Spinal cord (tissue), 10 donors: Measurements from ENCODE around the gene TMEM238. TPM values are rescaled to one million over a fixed set of nuclear protein-coding genes. Genes with fewer than 3 reads are reported as not detected.
"Not testable (repeated sequence)": the region's sequence is repeated elsewhere in the genome, so short reads cannot be mapped to it uniquely, and the experiment has no call there.

Experiments used
- DNase-seq, 6 donors: peaks; one replicate each; pipeline versions ENCODE4 v3.0.0 to v3.0.0-alpha.2; 2013 to 2015; ENCODE audit warnings: low spot score in 6 of 6, low read depth in 4 of 6
- H3K27ac ChIP-seq: one replicate; pipeline ENCODE4 v1.5.1; 2013; ENCODE audit warnings: low read depth, low read length, control low read depth
- H3K27me3 ChIP-seq: one replicate; pipeline ENCODE4 v1.6.1; 2013; ENCODE audit warnings: low read length; ENCODE audit not compliant: control insufficient read depth, insufficient read depth
- H3K36me3 ChIP-seq: one replicate; pipeline ENCODE4 v1.6.1; 2013; ENCODE audit warnings: low read length; ENCODE audit not compliant: control insufficient read depth, insufficient read depth
- H3K4me1 ChIP-seq: one replicate; pipeline ENCODE4 v1.6.1; 2013; ENCODE audit warnings: low read length; ENCODE audit not compliant: control insufficient read depth, insufficient read depth
- H3K4me3 ChIP-seq: one replicate; pipeline ENCODE4 v1.5.1; 2013; ENCODE audit warnings: low read depth, low read length, control low read depth
- H3K9me3 ChIP-seq: one replicate; pipeline ENCODE4 v1.6.1; 2013; ENCODE audit warnings: low read length; ENCODE audit not compliant: control insufficient read depth, insufficient read depth
- WGBS: methylation state at CpG from one replicate; pipeline ENCODE4 v1.1.5; 2013; ENCODE audit warnings: missing lambda C conversion rate; ENCODE audit not compliant: insufficient coverage; 5-methylcytosine and 5-hydroxymethylcytosine counted together
- polyA plus RNA-seq, 2 donors: library from polyadenylated mRNA; unstranded; fragments of 120-200 nt; gene quantifications; one replicate each; pipeline ENCODE4 v1.2.1, GENCODE V29; 2013; ENCODE audit not compliant: insufficient read length in 2 of 2
- total RNA-seq, 2 donors: library from RNA; depleted of rRNA in 1 of 2; stranded (reverse); fragments of 120-200 nt in 1 of 2; fragments of >200 nt in 1 of 2; gene quantifications; one replicate each; pipeline versions ENCODE4 v1.2.3 to v1.2.4, GENCODE V29; 2013 to 2014
- donor health status: healthy.

TMEM238 gene
- total and polyA plus RNA-seq, 4 donors: 0.55 to 0.86 (median 0.69) TPM; not detected in 1

- Histone ChIP-seq H3K4me1 (peaks cover 38% of the 10 kb centered on the region), H3K36me3 (peaks cover 44% of the 10 kb centered on the region), H3K4me3 (peak overlapping the region; percentile 59), H3K9me3 (no peaks in the 10 kb centered on the region), H3K27me3 (no peaks in the 10 kb centered on the region), H3K27ac (no peak overlapping the region)
- DNase-seq: no peak
- whole genome bisulfite sequencing: 74% methylated on average over 8 of the region's 14 CpGs
Measured at GRCh38 chr19:55406091-55406825, 22.2 kb upstream of the TMEM238 start.

- no peaks in the 10 kb centered on the region for H3K27me3 ChIP-seq
- DNase-seq: no peak
- peaks cover 38% of the 10 kb centered on the region for H3K4me1 ChIP-seq
- peaks cover 50% of the 10 kb centered on the region for H3K36me3 ChIP-seq
- no peak overlapping the region for H3K4me3 ChIP-seq
- no peaks in the 10 kb centered on the region for H3K9me3 ChIP-seq
- WGBS: 79% methylated on average over 4 of the region's 5 CpGs
- H3K27ac ChIP-seq: no peak overlapping the region
Measured at GRCh38 chr19:55405638-55406037, 21.5 kb upstream of the TMEM238 start.

GRCh38 chr19:55402509-55402908, 18.4 kb upstream of the TMEM238 start:
- Histone ChIP-seq H3K27me3 (no peaks in the 10 kb centered on the region), H3K36me3 (peaks cover 54% of the 10 kb centered on the region), H3K4me3 (no peak overlapping the region), H3K9me3 (no peaks in the 10 kb centered on the region), H3K4me1 (peaks cover 29% of the 10 kb centered on the region), H3K27ac (no peak overlapping the region)
- no CpG with 5 or more reads among the region's 2 CpGs for WGBS
- no peak for DNase-seq

GRCh38 chr19:55401390-55401789, 17.3 kb upstream of the TMEM238 start:
- H3K27me3 ChIP-seq, H3K4me3 ChIP-seq, H3K9me3 ChIP-seq, H3K27ac ChIP-seq, DNase-seq: not testable (repeated sequence)
- 93% methylated on average over 9 of the region's 28 CpGs for WGBS
- Histone ChIP-seq H3K4me1 (peaks cover 21% of the 10 kb centered on the region), H3K36me3 (peaks cover 54% of the 10 kb centered on the region)

- Histone ChIP-seq H3K36me3 (peaks cover 47% of the 10 kb centered on the region), H3K27me3 (no peaks in the 10 kb centered on the region), H3K4me1 (peaks cover 13% of the 10 kb centered on the region), H3K27ac (no peak overlapping the region), H3K4me3 (no peak overlapping the region), H3K9me3 (no peaks in the 10 kb centered on the region)
- WGBS: 88% methylated on average over 6 of the region's 14 CpGs
- DNase-seq: no peak
Measured at GRCh38 chr19:55400281-55401087, 16.4 kb upstream of the TMEM238 start.

GRCh38 chr19:55398200-55398925, 14.3 kb upstream of the TMEM238 start:
- Histone ChIP-seq H3K9me3 (no peaks in the 10 kb centered on the region), H3K4me3 (no peak overlapping the region), H3K4me1 (peaks cover 9% of the 10 kb centered on the region), H3K27ac (no peak overlapping the region), H3K27me3 (no peaks in the 10 kb centered on the region), H3K36me3 (peaks cover 31% of the 10 kb centered on the region)
- DNase-seq: no peak
- 93% methylated on average over 7 of the region's 12 CpGs for WGBS

GRCh38 chr19:55392820-55393761, 9.0 kb upstream of the TMEM238 start:
- H3K4me3 ChIP-seq: no peak overlapping the region
- H3K9me3 ChIP-seq: no peaks in the 10 kb centered on the region
- H3K27ac ChIP-seq: no peak overlapping the region
- H3K4me1 ChIP-seq: peaks cover 25% of the 10 kb centered on the region
- no peaks in the 10 kb centered on the region for H3K27me3 ChIP-seq
- WGBS: 32% methylated on average over 16 of the region's 18 CpGs
- H3K36me3 ChIP-seq: peaks cover 48% of the 10 kb centered on the region
- DNase-seq: peak in 1 of 6 donors; percentile 1

- WGBS: 58% methylated on average over 12 of the region's 18 CpGs
- Histone ChIP-seq H3K27me3 (no peaks in the 10 kb centered on the region), H3K9me3 (no peaks in the 10 kb centered on the region), H3K4me3 (no peak overlapping the region), H3K36me3 (peaks cover 60% of the 10 kb centered on the region), H3K27ac (no peak overlapping the region), H3K4me1 (peaks cover 36% of the 10 kb centered on the region)
- DNase-seq: no peak
Measured at GRCh38 chr19:55391702-55392615, 7.9 kb upstream of the TMEM238 start.
